Vagina (tissue), 2 donors: Measurements from ENCODE around the gene ABR.

ENCODE experiments used
- POLR2A ChIP-seq, 2 donors: fragments of 450-650 bp; IDR thresholded peaks; one replicate each; pipeline ENCODE4 v1.6.1; 2017; ENCODE audit warnings: antibody characterized with exemption in 2 of 2, mild to moderate bottlenecking in 2 of 2, moderate library complexity in 2 of 2
- POLR2AphosphoS5 ChIP-seq, 2 donors: sonication (generic); formaldehyde crosslinking; IDR thresholded peaks; one replicate each; pipeline ENCODE4 v1.9.0; 2017; ENCODE audit warnings: antibody characterized with exemption in 2 of 2, mild to moderate bottlenecking in 2 of 2, low read depth in 1 of 2; ENCODE audit not compliant: insufficient read depth in 1 of 2
- TF ChIP-seq, protein P1 (sequence below), 3 experiments: fragments of 450-650 bp in 2 of 3; fragments of 200-600 bp in 1 of 3; sonication (generic) in 1 of 3; IDR thresholded peaks; one replicate each; pipeline ENCODE4 v1.5.1; 2017 to 2019; ENCODE audit warnings: antibody characterized with exemption in 3 of 3, mild to moderate bottlenecking in 2 of 3, moderate library complexity in 2 of 3

DNA sequence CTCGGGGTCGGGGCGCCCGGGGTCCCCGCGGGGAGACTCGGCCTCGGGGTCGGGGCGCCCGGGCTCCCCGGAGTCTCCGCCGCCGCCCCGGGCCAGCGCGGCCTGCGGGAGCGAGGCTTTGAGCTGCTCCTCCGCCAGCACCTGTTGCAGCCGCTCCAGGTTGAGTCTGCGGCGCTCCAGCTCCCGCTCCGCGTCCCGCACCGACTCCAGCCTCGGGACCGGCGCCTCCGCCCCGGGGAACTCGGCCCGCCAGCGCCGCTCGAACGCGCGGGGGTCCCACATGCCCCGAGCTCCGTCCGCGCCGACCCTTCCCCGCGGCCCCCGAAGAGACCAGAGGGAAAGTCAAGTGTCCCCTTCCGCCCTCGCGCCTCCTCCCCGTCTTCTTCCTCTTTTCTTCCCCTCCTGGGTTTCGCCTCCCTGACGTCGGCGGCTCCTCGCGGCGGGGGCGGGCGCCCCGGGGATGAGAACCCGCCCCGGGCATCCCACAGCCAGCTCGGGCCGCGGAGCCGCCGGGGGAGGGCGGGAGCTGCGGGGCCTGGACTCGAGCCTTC, 49.6 kb upstream of the ABR start:
- TF ChIP-seq, protein P1, sequence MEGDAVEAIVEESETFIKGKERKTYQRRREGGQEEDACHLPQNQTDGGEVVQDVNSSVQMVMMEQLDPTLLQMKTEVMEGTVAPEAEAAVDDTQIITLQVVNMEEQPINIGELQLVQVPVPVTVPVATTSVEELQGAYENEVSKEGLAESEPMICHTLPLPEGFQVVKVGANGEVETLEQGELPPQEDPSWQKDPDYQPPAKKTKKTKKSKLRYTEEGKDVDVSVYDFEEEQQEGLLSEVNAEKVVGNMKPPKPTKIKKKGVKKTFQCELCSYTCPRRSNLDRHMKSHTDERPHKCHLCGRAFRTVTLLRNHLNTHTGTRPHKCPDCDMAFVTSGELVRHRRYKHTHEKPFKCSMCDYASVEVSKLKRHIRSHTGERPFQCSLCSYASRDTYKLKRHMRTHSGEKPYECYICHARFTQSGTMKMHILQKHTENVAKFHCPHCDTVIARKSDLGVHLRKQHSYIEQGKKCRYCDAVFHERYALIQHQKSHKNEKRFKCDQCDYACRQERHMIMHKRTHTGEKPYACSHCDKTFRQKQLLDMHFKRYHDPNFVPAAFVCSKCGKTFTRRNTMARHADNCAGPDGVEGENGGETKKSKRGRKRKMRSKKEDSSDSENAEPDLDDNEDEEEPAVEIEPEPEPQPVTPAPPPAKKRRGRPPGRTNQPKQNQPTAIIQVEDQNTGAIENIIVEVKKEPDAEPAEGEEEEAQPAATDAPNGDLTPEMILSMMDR (IDR thresholded peaks at IDR 0.05) = no peak
- peak in 1 of 2 donors; percentile 37 for TF ChIP-seq POLR2AphosphoS5 (IDR thresholded peaks at IDR 0.05; ENCODE audit: insufficient read depth in 1 of 2, low read depth in 1 of 2)
- TF ChIP-seq POLR2A (IDR thresholded peaks at IDR 0.05) = peak in 1 of 2 donors; percentile 40
